Effector memory CD4-positive, alpha-beta T cell (primary cell): ENCODE data around the gene SUCLA2.
A peak's percentile ranks its signal among the peaks of the same experiment; 100 is the strongest.

Experiments used
- DNase-seq, 3 donors: peaks; one replicate each; pipeline ENCODE4 v3.0.0-alpha.2; 2020
- H3K27ac ChIP-seq: 2 replicates; pipeline ENCODE4 v1.7.0; 2013; ENCODE audit warnings: mild to moderate bottlenecking, low read length, moderate library complexity; ENCODE audit not compliant: insufficient read depth, poor library complexity, severe bottlenecking
- H3K27me3 ChIP-seq: replicated peaks from 2 replicates; pipeline ENCODE4 v1.7.0; 2013; ENCODE audit warnings: mild to moderate bottlenecking, low read length; ENCODE audit not compliant: insufficient read depth, control insufficient read depth, poor library complexity, severe bottlenecking
- H3K36me3 ChIP-seq: 2 replicates; pipeline ENCODE4 v1.7.0; 2013; ENCODE audit warnings: mild to moderate bottlenecking, low read length, moderate library complexity; ENCODE audit not compliant: control insufficient read depth, insufficient read depth
- H3K4me1 ChIP-seq: 2 replicates; pipeline ENCODE4 v1.7.0; 2013; ENCODE audit warnings: low read length, mild to moderate bottlenecking; ENCODE audit not compliant: control insufficient read depth, insufficient read depth, poor library complexity, severe bottlenecking
- H3K4me3 ChIP-seq: 2 replicates; pipeline ENCODE4 v1.7.0; 2013; ENCODE audit warnings: low read length, low read depth, mild to moderate bottlenecking; ENCODE audit not compliant: insufficient read depth, poor library complexity, severe bottlenecking
- H3K9me3 ChIP-seq: 2 replicates; pipeline ENCODE4 v1.7.0; 2013; ENCODE audit warnings: mild to moderate bottlenecking, low read length, moderate library complexity; ENCODE audit not compliant: control insufficient read depth
- total RNA-seq, 3 donors: gene quantifications; one replicate each; lab custom pipeline; 2026; lab: John Stamatoyannopoulos, UW

Gene SUCLA2
- 13.8 to 14.7 (median 14.0) reads per million in 3 donors for total RNA-seq

- H3K27me3 ChIP-seq: no peaks in the 10 kb centered on the region
- peak; percentile 72 to 75 (median 75) for DNase-seq
- H3K4me3 ChIP-seq: peak within 1 kb of the TSS; percentile 97
- H3K36me3 ChIP-seq: no peaks in the 10 kb centered on the region
- no peaks in the 10 kb centered on the region for H3K4me1 ChIP-seq
- peak within 1 kb of the TSS; percentile 61 for H3K27ac ChIP-seq
- H3K9me3 ChIP-seq: no peaks in the 10 kb centered on the region
Observed at GRCh38 chr13:48001114-48001881, at the start of gene SUCLA2. SUCLA2 (minus strand) TSS chr13:48001273; CDS start chr13:48001269, 4 bp downstream.

- peaks cover 18% of the 10 kb centered on the region for H3K36me3 ChIP-seq
Observed at GRCh38 chr13:48050550-48050949, 49.5 kb upstream of the SUCLA2 start.

GRCh38 chr13:48043789-48044503 lies 42.9 kb upstream of the SUCLA2 start:
- H3K4me3 ChIP-seq: no peak overlapping the region
- H3K4me1 ChIP-seq: peaks cover 4% of the 10 kb centered on the region
- no peak for DNase-seq
- no peaks in the 10 kb centered on the region for H3K27me3 ChIP-seq
- no peaks in the 10 kb centered on the region for H3K9me3 ChIP-seq
- H3K36me3 ChIP-seq: peaks cover 15% of the 10 kb centered on the region
- peak overlapping the region; percentile 22 for H3K27ac ChIP-seq

More at GRCh38 chr13:48050550-48050949, 49.5 kb upstream of the SUCLA2 start:
- H3K27ac ChIP-seq: no peak overlapping the region
- H3K27me3 ChIP-seq: no peaks in the 10 kb centered on the region
- H3K9me3 ChIP-seq: no peaks in the 10 kb centered on the region
- H3K4me1 ChIP-seq: no peaks in the 10 kb centered on the region
- no peak for DNase-seq
- no peak overlapping the region for H3K4me3 ChIP-seq

- Histone ChIP-seq H3K4me3 (no peak overlapping the region), H3K36me3 (peaks cover 12% of the 10 kb centered on the region), H3K9me3 (no peaks in the 10 kb centered on the region), H3K27ac (no peak overlapping the region), H3K27me3 (no peaks in the 10 kb centered on the region), H3K4me1 (peaks cover 4% of the 10 kb centered on the region)
- no peak for DNase-seq
Observed at GRCh38 chr13:48042894-48043293, 41.8 kb upstream of the SUCLA2 start.

GRCh38 chr13:48040896-48041295 lies 39.8 kb upstream of the SUCLA2 start:
- Histone ChIP-seq H3K27me3 (no peaks in the 10 kb centered on the region), H3K27ac (no peak overlapping the region), H3K4me3 (no peak overlapping the region), H3K4me1 (peaks cover 12% of the 10 kb centered on the region), H3K36me3 (peaks cover 7% of the 10 kb centered on the region), H3K9me3 (no peaks in the 10 kb centered on the region)
- no peak for DNase-seq

GRCh38 chr13:48040049-48040448 lies 39.0 kb upstream of the SUCLA2 start:
- Histone ChIP-seq H3K27me3 (no peaks in the 10 kb centered on the region), H3K27ac (no peak overlapping the region), H3K36me3 (peaks cover 7% of the 10 kb centered on the region), H3K4me1 (peaks cover 12% of the 10 kb centered on the region), H3K9me3 (no peaks in the 10 kb centered on the region), H3K4me3 (no peak overlapping the region)
- DNase-seq: no peak

GRCh38 chr13:48038761-48039160 lies 37.7 kb upstream of the SUCLA2 start:
- peak overlapping the region; percentile 94 for H3K27ac ChIP-seq
- no peak for DNase-seq

GRCh38 chr13:48037346-48038173 lies 36.5 kb upstream of the SUCLA2 start, which contains the start of gene NUDT15:
NUDT15 (plus strand) TSS chr13:48037726; CDS start chr13:48037747, 21 bp downstream.
- peak within 1 kb of the TSS; percentile 94 for H3K27ac ChIP-seq
- H3K27me3 ChIP-seq: no peaks in the 10 kb centered on the region
- H3K9me3 ChIP-seq: no peaks in the 10 kb centered on the region
- peaks cover 8% of the 10 kb centered on the region for H3K4me1 ChIP-seq
- H3K4me3 ChIP-seq: peak within 1 kb of the TSS; percentile 77
- peak; percentile 92 to 94 (median 92) for DNase-seq
- H3K36me3 ChIP-seq: peaks cover 7% of the 10 kb centered on the region

More at GRCh38 chr13:48038761-48039160, 37.7 kb upstream of the SUCLA2 start:
- no peaks in the 10 kb centered on the region for H3K27me3 ChIP-seq
- peaks cover 7% of the 10 kb centered on the region for H3K36me3 ChIP-seq
- H3K4me3 ChIP-seq: no peak overlapping the region
- H3K4me1 ChIP-seq: peaks cover 11% of the 10 kb centered on the region
- H3K9me3 ChIP-seq: no peaks in the 10 kb centered on the region

GRCh38 chr13:48029859-48030258 lies 28.8 kb upstream of the SUCLA2 start:
- H3K4me3 ChIP-seq: no peak overlapping the region
- H3K9me3 ChIP-seq: no peaks in the 10 kb centered on the region
- no peaks in the 10 kb centered on the region for H3K27me3 ChIP-seq
- no peak overlapping the region for H3K27ac ChIP-seq
- peaks cover 3% of the 10 kb centered on the region for H3K36me3 ChIP-seq
- no peaks in the 10 kb centered on the region for H3K4me1 ChIP-seq
- DNase-seq: no peak
